Measurements from ENCODE around the gene RBMS1. TPM values are rescaled to one million over a fixed set of nuclear protein-coding genes. Genes with fewer than 3 reads are reported as not detected.

RBMS1 gene
- total RNA-seq, 4 donors from 2014 or later, result 133 to 180 (median 139) TPM

DNA sequence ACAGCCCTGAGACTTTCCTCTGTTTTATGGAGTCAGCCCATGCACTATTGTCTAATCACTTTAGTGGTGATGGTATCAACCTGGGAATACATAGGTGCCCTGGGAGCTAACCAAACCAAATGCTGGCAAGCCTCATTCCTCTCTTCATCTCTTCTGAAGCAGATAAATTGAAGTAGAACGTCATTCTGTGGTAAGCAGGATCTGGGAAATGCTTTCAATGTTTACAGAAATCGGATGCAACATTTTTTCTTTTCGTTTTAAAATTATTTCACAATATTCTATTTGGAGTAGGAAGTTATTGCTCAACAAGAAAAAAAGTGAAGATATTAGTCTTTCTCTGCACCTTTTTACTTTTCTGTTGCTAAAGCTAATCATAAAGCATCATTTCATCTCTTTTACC lies 114.2 kb downstream of the RBMS1 start:
- TF ChIP-seq, protein P1, sequence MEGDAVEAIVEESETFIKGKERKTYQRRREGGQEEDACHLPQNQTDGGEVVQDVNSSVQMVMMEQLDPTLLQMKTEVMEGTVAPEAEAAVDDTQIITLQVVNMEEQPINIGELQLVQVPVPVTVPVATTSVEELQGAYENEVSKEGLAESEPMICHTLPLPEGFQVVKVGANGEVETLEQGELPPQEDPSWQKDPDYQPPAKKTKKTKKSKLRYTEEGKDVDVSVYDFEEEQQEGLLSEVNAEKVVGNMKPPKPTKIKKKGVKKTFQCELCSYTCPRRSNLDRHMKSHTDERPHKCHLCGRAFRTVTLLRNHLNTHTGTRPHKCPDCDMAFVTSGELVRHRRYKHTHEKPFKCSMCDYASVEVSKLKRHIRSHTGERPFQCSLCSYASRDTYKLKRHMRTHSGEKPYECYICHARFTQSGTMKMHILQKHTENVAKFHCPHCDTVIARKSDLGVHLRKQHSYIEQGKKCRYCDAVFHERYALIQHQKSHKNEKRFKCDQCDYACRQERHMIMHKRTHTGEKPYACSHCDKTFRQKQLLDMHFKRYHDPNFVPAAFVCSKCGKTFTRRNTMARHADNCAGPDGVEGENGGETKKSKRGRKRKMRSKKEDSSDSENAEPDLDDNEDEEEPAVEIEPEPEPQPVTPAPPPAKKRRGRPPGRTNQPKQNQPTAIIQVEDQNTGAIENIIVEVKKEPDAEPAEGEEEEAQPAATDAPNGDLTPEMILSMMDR (IDR thresholded peaks at IDR 0.05), result no peak
- DNase-seq (ENCODE audit: low spot score), result no peak
- peak; percentile 37 for ATAC-seq (ENCODE audit: low FRiP score)

DNA sequence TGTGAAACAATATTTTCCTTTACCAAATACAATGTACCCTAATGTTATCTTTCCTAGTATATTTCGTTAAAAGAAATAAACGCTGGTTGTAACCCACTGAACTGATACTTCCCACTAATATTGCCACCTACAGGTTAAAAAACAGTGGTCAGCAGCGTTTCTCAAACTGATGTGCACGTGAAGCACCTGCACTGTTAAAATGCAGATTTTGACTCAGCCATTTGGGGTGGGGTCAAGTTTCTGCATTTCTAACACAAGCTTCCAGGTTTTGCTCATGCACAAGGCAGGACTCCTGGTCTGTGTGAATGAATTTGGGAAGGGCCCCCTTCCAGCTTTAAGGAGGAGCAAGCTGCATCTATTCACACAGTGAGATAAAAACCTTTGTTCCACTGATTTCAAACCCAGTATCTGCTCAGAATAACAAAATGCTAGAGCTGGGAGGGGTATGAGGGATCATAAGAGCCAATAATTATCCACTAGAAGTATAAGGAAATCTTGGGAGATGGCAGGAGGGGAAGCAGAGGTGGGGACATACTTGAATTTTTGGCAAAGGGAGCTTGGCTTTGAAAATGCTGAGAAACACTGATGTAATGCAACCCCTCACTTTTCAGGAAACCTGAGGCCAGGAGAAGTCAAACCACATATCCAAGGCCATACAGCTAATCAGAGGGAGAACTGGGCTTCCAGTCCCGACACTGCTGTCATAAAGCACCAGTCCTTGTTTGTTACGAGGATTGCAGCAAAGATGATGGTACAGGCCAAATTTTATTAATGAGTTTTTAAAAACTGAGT lies 116.2 kb downstream of the RBMS1 start:
- TF ChIP-seq, protein P1 (IDR thresholded peaks at IDR 0.05), result no peak
- no peak for DNase-seq (ENCODE audit: low spot score)
- no peak for ATAC-seq (ENCODE audit: low FRiP score)

DNA sequence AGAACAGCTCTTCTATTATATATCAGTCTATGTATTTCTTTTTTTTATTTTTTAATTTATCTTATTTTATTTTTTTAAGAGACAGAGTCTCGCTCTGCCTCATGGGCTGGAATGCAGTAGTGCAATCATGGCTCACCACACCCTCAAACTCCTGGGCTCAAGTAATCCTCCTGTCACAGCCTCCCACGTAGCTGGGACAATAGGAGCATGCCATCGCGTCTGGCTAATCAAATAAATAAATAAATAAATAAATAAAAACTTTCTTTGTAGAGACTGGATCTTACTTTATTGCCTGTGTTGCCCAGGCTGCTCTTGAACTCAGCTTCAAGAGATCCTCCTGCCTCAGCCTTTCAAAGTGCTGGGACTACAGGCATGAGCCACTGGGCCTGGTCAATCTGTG lies 117.0 kb downstream of the RBMS1 start:
- TF ChIP-seq, protein P1 (IDR thresholded peaks at IDR 0.05), result no peak
- ATAC-seq (ENCODE audit: low FRiP score), result no peak
- no peak for DNase-seq (ENCODE audit: low spot score)

DNA sequence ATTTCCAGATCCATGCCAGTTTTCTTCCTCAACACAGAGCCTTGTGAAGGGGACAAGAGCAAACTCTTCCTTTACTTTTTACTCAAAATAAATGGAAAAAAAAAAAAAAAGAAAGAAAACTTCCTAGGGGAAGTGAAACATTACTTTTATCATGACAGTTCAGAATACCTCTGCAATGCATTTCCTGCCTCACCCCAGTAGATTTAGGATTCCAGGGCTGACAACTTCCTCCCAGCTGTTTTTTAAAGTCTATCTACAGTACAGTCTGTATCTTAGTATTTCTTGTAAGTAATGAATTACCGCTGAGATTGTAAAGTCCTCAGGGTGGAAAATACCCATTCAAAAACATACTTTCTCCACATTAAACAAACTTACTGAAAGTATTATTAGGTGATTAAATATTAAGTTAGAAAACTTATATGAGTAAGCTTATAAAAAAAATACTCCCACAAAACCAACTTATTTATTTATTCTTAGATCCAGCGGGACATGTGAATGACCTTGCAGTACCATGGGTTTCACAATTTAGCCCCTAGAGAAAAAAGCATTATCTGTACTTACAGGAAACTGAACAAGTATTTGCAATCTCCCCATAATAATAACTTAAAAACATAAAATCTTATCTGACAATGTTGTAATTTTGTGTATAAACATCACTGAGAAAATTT lies 117.7 kb downstream of the RBMS1 start:
- DNase-seq (ENCODE audit: low spot score) (no peak), ATAC-seq (ENCODE audit: low FRiP score) (peak; percentile 47)
- TF ChIP-seq, protein P1 (IDR thresholded peaks at IDR 0.05), result no peak

DNA sequence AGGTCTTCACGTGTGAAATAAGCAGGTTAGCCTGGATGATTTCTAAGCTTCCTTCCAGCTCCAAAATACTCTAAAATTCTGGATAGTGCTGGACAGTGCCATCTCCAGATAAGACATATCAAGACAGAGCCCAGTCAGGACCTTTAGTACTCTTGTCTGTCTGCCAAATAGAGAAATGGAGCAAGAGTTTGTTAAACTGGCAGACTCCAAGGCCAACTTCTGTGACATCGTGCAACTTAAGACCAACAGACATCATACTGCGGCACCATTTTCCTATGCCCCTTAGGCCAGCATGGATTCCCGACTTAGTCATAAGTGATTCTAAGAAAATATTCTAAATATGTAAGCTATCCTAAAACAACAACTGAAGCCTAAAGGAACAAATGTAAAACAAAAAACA lies 118.6 kb downstream of the RBMS1 start:
- TF ChIP-seq, protein P1 (IDR thresholded peaks at IDR 0.05), result no peak
- ATAC-seq (ENCODE audit: low FRiP score) (peak; percentile 42), DNase-seq (ENCODE audit: low spot score) (no peak)

DNA sequence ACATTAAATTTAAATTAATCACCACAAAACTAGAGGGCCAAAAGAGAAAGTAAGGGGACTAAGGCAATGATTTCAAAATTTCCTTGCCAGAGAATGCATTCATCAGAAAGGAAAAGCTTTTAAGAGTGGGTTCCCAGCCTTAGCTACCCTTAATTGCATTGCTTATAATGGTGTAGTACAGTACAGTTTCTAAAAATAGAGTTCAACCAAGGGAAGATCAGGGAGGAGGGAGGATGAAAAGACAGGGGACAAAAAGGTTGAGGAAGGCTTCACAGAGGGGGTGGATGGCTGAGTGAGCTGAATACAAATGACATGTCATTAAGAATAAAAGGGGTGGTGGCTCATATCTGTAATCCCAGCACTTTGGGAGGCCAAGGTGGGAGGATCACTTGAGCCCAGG lies 119.9 kb downstream of the RBMS1 start:
- ATAC-seq (ENCODE audit: low FRiP score) (no peak), DNase-seq (ENCODE audit: low spot score) (no peak)
- TF ChIP-seq, protein P1 (IDR thresholded peaks at IDR 0.05), result no peak

DNA sequence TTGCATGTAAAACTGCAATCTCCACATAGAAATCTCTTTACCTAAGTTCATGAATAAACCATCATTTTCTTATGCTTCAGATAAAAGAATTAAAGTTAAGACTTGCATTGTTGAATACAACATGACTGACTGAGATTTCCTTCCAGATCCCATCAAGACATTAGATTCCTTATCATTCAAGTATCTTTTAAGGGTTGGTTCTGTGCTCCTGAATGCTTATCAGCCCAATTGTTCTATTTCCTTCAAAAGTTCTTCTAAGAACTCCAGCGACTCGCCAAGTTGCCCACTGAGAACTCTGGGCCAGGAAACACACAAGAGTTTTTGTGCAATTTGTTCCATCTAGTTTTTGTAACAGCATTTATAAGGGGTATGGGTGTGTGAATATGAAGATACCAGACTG lies 120.3 kb downstream of the RBMS1 start:
- DNase-seq (ENCODE audit: low spot score) (no peak), ATAC-seq (ENCODE audit: low FRiP score) (no peak)
- TF ChIP-seq, protein P1 (IDR thresholded peaks at IDR 0.05), result no peak

Data from omental fat pad (tissue), 4 donors.